ENCODE data around the gene NNMT. TPM values are rescaled to one million over a fixed set of nuclear protein-coding genes. Genes with fewer than 3 reads are reported as not detected.

NNMT gene
- total RNA-seq, 2 experiments from 2014 or later = not detected

DNA sequence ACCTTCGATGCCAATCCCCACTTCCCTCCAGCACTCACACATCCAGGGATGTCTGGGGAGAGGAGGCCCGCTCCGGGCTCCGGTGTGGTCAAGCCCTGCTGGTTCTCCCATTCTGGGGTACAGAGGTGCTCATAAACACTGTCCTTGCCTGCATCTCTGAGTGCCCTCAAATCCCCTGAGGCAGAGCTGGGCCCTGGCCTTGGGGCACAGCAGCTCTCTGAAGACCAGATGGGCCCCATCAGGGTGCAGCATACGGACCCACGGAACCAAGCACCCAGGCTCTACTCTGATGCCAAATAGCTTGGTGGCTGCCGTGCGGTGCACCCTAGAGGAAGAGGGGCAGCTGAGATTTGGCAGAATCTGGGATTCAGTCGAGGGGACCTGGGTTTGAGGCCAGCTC lies 35.7 kb upstream of the NNMT start:
- Histone ChIP-seq H2AFZ (ENCODE audit: low read length) (no peak overlapping the region; the same call in 1 of the 2 replicates), H3K36me3 (ENCODE audit: insufficient read depth, low read length) (no peaks in the 10 kb centered on the region), H3K79me2 (ENCODE audit: insufficient read depth, low read depth, low read length) (no peaks in the 10 kb centered on the region), H3K27ac (ENCODE audit: low read depth, low read length, poor library complexity, severe bottlenecking) (no peak overlapping the region), H3K4me1 (ENCODE audit: insufficient read depth, low read length, poor library complexity, severe bottlenecking) (peaks cover 10% of the 10 kb centered on the region), H3K4me2 (ENCODE audit: low read length) (no peak overlapping the region), H3K9me3 (ENCODE audit: low read length) (no peaks in the 10 kb centered on the region), H3K4me3 (ENCODE audit: low read depth, low read length, poor library complexity, severe bottlenecking) (no peak overlapping the region), H3K9me2 (ENCODE audit: insufficient read depth, low read length) (no peaks in the 10 kb centered on the region), H4K20me1 (ENCODE audit: insufficient read depth, low read length) (no peaks in the 10 kb centered on the region)
- no peak for TF ChIP-seq EZH2phosphoT487 (IDR thresholded peaks at IDR 0.05; ENCODE audit: borderline replicate concordance, low read depth, low read length)
- TF ChIP-seq, protein P1, sequence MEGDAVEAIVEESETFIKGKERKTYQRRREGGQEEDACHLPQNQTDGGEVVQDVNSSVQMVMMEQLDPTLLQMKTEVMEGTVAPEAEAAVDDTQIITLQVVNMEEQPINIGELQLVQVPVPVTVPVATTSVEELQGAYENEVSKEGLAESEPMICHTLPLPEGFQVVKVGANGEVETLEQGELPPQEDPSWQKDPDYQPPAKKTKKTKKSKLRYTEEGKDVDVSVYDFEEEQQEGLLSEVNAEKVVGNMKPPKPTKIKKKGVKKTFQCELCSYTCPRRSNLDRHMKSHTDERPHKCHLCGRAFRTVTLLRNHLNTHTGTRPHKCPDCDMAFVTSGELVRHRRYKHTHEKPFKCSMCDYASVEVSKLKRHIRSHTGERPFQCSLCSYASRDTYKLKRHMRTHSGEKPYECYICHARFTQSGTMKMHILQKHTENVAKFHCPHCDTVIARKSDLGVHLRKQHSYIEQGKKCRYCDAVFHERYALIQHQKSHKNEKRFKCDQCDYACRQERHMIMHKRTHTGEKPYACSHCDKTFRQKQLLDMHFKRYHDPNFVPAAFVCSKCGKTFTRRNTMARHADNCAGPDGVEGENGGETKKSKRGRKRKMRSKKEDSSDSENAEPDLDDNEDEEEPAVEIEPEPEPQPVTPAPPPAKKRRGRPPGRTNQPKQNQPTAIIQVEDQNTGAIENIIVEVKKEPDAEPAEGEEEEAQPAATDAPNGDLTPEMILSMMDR (conservative IDR thresholded peaks at IDR 0.05; ENCODE audit: low read length) = no peak
- ChIA-PET POLR2A (interaction anchor here (0.6 kb wide), 1 partner anchor 101 kb away, joined by 6 read pairs; no protein-coding TSS in a partner anchor), CTCF (ENCODE audit: unreplicated experiment) (interaction anchor here (1.3 kb wide), 1 partner anchor 267 kb away, joined by 4 read pairs; no protein-coding TSS in a partner anchor)
- BruUV-seq (replicated peaks) = no TSS peak
- DNase-seq (ENCODE audit: low spot score) = no peak
- intact Hi-C loops (cut with micrococcal nuclease; ENCODE audit: unreplicated experiment) = loop anchor here (2.0 to 5.0 kb wide), 4 partner anchors 78 to 453 kb away; no protein-coding TSS in a partner anchor

DNA sequence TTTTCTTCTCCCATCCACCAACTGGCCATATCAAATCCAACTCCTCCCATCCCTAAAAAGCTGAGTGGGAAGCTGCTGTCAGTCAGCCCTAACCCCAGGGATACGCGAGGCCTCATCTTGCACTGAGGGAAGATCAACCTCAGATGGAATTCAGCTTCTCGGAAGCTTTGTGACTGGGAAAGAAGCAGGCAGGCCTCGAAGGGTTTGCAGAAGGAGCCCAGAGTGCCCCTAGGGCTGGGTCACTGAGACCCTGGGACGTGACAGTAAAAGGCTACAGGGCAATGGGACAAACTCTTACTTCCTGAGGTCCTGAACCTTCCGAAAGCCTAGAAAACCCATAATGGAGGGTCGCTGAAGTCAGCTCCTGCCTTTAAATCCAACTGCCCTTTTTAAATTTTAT lies 34.4 kb upstream of the NNMT start:
- Histone ChIP-seq H3K4me3 (ENCODE audit: low read depth, low read length, poor library complexity, severe bottlenecking) (no peak overlapping the region), H3K4me1 (ENCODE audit: insufficient read depth, low read length, poor library complexity, severe bottlenecking) (peaks cover 10% of the 10 kb centered on the region), H4K20me1 (ENCODE audit: insufficient read depth, low read length) (no peaks in the 10 kb centered on the region), H3K36me3 (ENCODE audit: insufficient read depth, low read length) (no peaks in the 10 kb centered on the region), H3K27ac (ENCODE audit: low read depth, low read length, poor library complexity, severe bottlenecking) (no peak overlapping the region), H2AFZ (ENCODE audit: low read length) (no peak overlapping the region), H3K9me2 (ENCODE audit: insufficient read depth, low read length) (no peaks in the 10 kb centered on the region), H3K4me2 (ENCODE audit: low read length) (no peak overlapping the region), H3K79me2 (ENCODE audit: insufficient read depth, low read depth, low read length) (no peaks in the 10 kb centered on the region), H3K9me3 (ENCODE audit: low read length) (no peaks in the 10 kb centered on the region)
- TF ChIP-seq EZH2phosphoT487 (IDR thresholded peaks at IDR 0.05; ENCODE audit: borderline replicate concordance, low read depth, low read length) = no peak
- TF ChIP-seq, protein P1 (conservative IDR thresholded peaks at IDR 0.05; ENCODE audit: low read length) = no peak
- DNase-seq (ENCODE audit: low spot score) = no peak
- intact Hi-C loops (cut with micrococcal nuclease; ENCODE audit: unreplicated experiment) = loop anchor here (1.0 to 5.0 kb wide), 7 partner anchors 79 to 957 kb away; no protein-coding TSS in a partner anchor
- ChIA-PET CTCF (ENCODE audit: unreplicated experiment) (no interaction called here), POLR2A (interaction anchor here (0.9 to 1.3 kb wide), 2 partner anchors 82 to 283 kb away, joined by 3 to 5 read pairs; no protein-coding TSS in a partner anchor)
- no TSS peak for BruUV-seq (replicated peaks)
